IMR-90 (cell line): ENCODE measurements around the gene KCNK4. TPM values are rescaled to one million over a fixed set of nuclear protein-coding genes. Genes with fewer than 3 reads are reported as not detected.

Source experiments
- ATAC-seq: fragments of 200-7000 bp; cut with Tn5 transposase; 2 replicates; pipeline ENCODE4 v1.9.1; 2020; ENCODE audit warnings: low read depth, mild to moderate bottlenecking, moderate library complexity
- BruUV-seq: library from RNA; stranded (reverse); fragments of 400-500 nt; replicated peaks from 2 replicates; lab custom pipeline; 2021; lab: Mats Ljungman, UMichigan
- CTCF ChIA-PET: fragments of 300-600 bp; formaldehyde crosslinking; extraction: SDS; loops from one replicate; lab custom pipeline; 2021; ENCODE audit warnings: antibody characterized with exemption; lab: Yijun Ruan, JAX
- POLR2A ChIA-PET: fragments of 300-600 bp; sonication (Branson Sonifier 250); formaldehyde crosslinking; loops from one replicate; lab custom pipeline; 2022; ENCODE audit warnings: antibody characterized with exemption; ENCODE audit not compliant: unreplicated experiment; lab: Charles Lee
- DNase-seq: peaks from one replicate; pipeline ENCODE4 v3.0.0; 2013
- H2AFZ ChIP-seq: replicated peaks from 2 replicates; pipeline ENCODE3; 2013; ENCODE audit warnings: low read length, mild to moderate bottlenecking; ENCODE audit not compliant: poor library complexity
- H2AK5ac ChIP-seq: 2 replicates; pipeline ENCODE4 v1.6.1; 2013; ENCODE audit warnings: low read depth, low read length, inconsistent platforms
- H2AK9ac ChIP-seq: replicated peaks from 2 replicates; pipeline ENCODE3; 2013; ENCODE audit warnings: mild to moderate bottlenecking, low read depth, low read length, moderate library complexity; ENCODE audit not compliant: poor library complexity
- H2BK120ac ChIP-seq: 2 replicates; pipeline ENCODE4 v1.6.1; 2013; ENCODE audit warnings: low read depth, low read length, inconsistent platforms
- H2BK15ac ChIP-seq: 3 replicates; pipeline ENCODE4 v1.6.1; 2013; ENCODE audit warnings: low read depth, low read length, inconsistent platforms
- H2BK20ac ChIP-seq: 2 replicates; pipeline ENCODE4 v1.6.1; 2013; ENCODE audit warnings: low read depth, mild to moderate bottlenecking, inconsistent platforms, low read length, moderate library complexity
- H2BK5ac ChIP-seq: 2 replicates; pipeline ENCODE4 v1.6.1; 2013; ENCODE audit warnings: mild to moderate bottlenecking, low read depth, low read length, inconsistent platforms; ENCODE audit not compliant: poor library complexity, severe bottlenecking
- H3K14ac ChIP-seq: replicated peaks from 2 replicates; pipeline ENCODE4 v1.6.1; 2013; ENCODE audit warnings: low read depth, low read length, inconsistent platforms
- H3K18ac ChIP-seq: 2 replicates; pipeline ENCODE4 v1.6.1; 2013; ENCODE audit warnings: low read depth, low read length, control low read depth
- H3K23ac ChIP-seq: 2 replicates; pipeline ENCODE4 v1.6.1; 2013; ENCODE audit warnings: low read depth, low read length, inconsistent platforms
- H3K27ac ChIP-seq: 2 replicates; pipeline ENCODE4 v1.5.1; 2013; ENCODE audit warnings: mild to moderate bottlenecking, control low read depth, low read length; ENCODE audit not compliant: insufficient read depth
- H3K27me3 ChIP-seq: 2 replicates; pipeline ENCODE4 v1.6.1; 2013; ENCODE audit warnings: low read length; ENCODE audit not compliant: control insufficient read depth, insufficient read depth
- H3K36me3 ChIP-seq: 2 replicates; pipeline ENCODE4 v1.6.1; 2013; ENCODE audit warnings: low read length, mixed read lengths; ENCODE audit not compliant: control insufficient read depth, insufficient read depth
- H3K4ac ChIP-seq: 2 replicates; pipeline ENCODE4 v1.6.1; 2013; ENCODE audit warnings: low read depth, low read length, inconsistent platforms
- H3K4me1 ChIP-seq: 2 replicates; pipeline ENCODE4 v1.6.1; 2013; ENCODE audit warnings: low read length, mixed read lengths; ENCODE audit not compliant: control insufficient read depth, insufficient read depth
- H3K4me2 ChIP-seq: 2 replicates; pipeline ENCODE4 v1.6.1; 2013; ENCODE audit warnings: low read depth, mild to moderate bottlenecking, control low read depth, low read length, moderate library complexity
- H3K4me3 ChIP-seq: 2 replicates; pipeline ENCODE4 v1.5.1; 2013; ENCODE audit warnings: low read depth, mild to moderate bottlenecking, control low read depth, low read length, moderate library complexity; ENCODE audit not compliant: insufficient read depth
- H3K56ac ChIP-seq: 2 replicates; pipeline ENCODE4 v1.6.1; 2013; ENCODE audit warnings: low read length, inconsistent platforms; ENCODE audit not compliant: insufficient read depth; ENCODE audit errors: extremely low read depth
- H3K79me1 ChIP-seq, 2 experiments: 2 replicates each; pipeline ENCODE4 v1.6.1; 2013; ENCODE audit warnings: low read length in 2 of 2, inconsistent platforms in 1 of 2, low read depth in 1 of 2
- H3K9ac ChIP-seq: 2 replicates; pipeline ENCODE4 v1.6.1; 2013; ENCODE audit warnings: low read depth, low read length, control low read depth
- H3K9me1 ChIP-seq: 2 replicates; pipeline ENCODE4 v1.6.1; 2013; ENCODE audit warnings: low read length, inconsistent platforms; ENCODE audit not compliant: insufficient read depth
- H3K9me3 ChIP-seq: 2 replicates; pipeline ENCODE4 v1.6.1; 2013; ENCODE audit warnings: low read length; ENCODE audit not compliant: control insufficient read depth, insufficient read depth
- H4K20me1 ChIP-seq: 2 replicates; pipeline ENCODE4 v1.6.1; 2013; ENCODE audit warnings: low read length, inconsistent platforms; ENCODE audit not compliant: insufficient read depth
- H4K5ac ChIP-seq: 2 replicates; pipeline ENCODE4 v1.6.1; 2013; ENCODE audit warnings: mild to moderate bottlenecking, low read depth, low read length, control low read depth
- H4K8ac ChIP-seq, 2 experiments: 2 replicates each; pipeline ENCODE4 v1.6.1; 2013; ENCODE audit warnings: low read depth in 2 of 2, low read length in 2 of 2, control low read depth in 1 of 2, inconsistent platforms in 1 of 2
- H4K91ac ChIP-seq: 2 replicates; pipeline ENCODE4 v1.6.1; 2013; ENCODE audit warnings: low read depth, low read length, inconsistent platforms; ENCODE audit not compliant: insufficient read depth
- FOS ChIP-seq: fragments of 150-350 bp; IDR thresholded peaks from 2 replicates; pipeline ENCODE4 v1.6.1; 2016; ENCODE audit warnings: low read depth, low read length
- MAZ ChIP-seq: IDR thresholded peaks from 2 replicates; pipeline ENCODE4 v1.6.1; 2012; ENCODE audit warnings: low read depth, mild to moderate bottlenecking, low read length, improper control_type of control experiment, moderate library complexity, borderline replicate concordance
- MXI1 ChIP-seq: IDR thresholded peaks from 2 replicates; pipeline ENCODE4 v1.6.1; 2012; ENCODE audit warnings: low read depth, mild to moderate bottlenecking, low read length, moderate library complexity, borderline replicate concordance
- POLR2A ChIP-seq: IDR thresholded peaks from 2 replicates; pipeline ENCODE4 v1.6.1; 2012; ENCODE audit warnings: mild to moderate bottlenecking, low read depth, low read length
- SMC3 ChIP-seq: fragments of 150-350 bp; IDR thresholded peaks from 2 replicates; pipeline ENCODE4 v1.6.1; 2016; ENCODE audit warnings: low read depth, mild to moderate bottlenecking, antibody characterized with exemption, low read length, moderate library complexity
- WGBS, 2 experiments: methylation state at CpG; one replicate each; pipeline versions ENCODE4 v1.1.5 to v1.1.7; 2013; ENCODE audit warnings: missing lambda C conversion rate in 2 of 2; ENCODE audit not compliant: insufficient read length in 1 of 2; ENCODE audit errors: extremely low coverage in 2 of 2; 5-methylcytosine and 5-hydroxymethylcytosine counted together
- dilution Hi-C: fragments of 300-500 bp; cut with HindIII; formaldehyde crosslinking; loops from one replicate; pipeline ENCODE4 v1.14.3; 2018; ENCODE audit warnings: low sequenced_read_pairs; ENCODE audit not compliant: unreplicated experiment
- in situ Hi-C: fragments of 300-500 bp; cut with MboI; formaldehyde crosslinking; loops from 3 replicates; pipeline ENCODE4 v1.14.3; 2019; ENCODE audit warnings: low sequenced_read_pairs, inconsistent platforms, mixed read lengths
- intact Hi-C: fragments of 100-400 bp; cut with micrococcal nuclease; formaldehyde crosslinking; loops from 2 replicates; pipeline ENCODE4 v1.10.0; 2022
- polyA plus RNA-seq, 3 experiments: library from polyadenylated mRNA; depleted of rRNA; stranded (reverse); fragments of >200 nt; gene quantifications; 2 replicates each; pipeline ENCODE4 v1.2.3, GENCODE V29; 2012; ENCODE audit warnings: low replicate concordance in 1 of 3
- total RNA-seq: library from RNA; depleted of rRNA; stranded (reverse); fragments of >200 nt; gene quantifications from 2 replicates; pipeline ENCODE4 v1.2.3, GENCODE V29; 2012

KCNK4 gene
- total and polyA plus RNA-seq, 2 of the 4 experiments (the other 2 are of a cell fraction) = not detected

DNA sequence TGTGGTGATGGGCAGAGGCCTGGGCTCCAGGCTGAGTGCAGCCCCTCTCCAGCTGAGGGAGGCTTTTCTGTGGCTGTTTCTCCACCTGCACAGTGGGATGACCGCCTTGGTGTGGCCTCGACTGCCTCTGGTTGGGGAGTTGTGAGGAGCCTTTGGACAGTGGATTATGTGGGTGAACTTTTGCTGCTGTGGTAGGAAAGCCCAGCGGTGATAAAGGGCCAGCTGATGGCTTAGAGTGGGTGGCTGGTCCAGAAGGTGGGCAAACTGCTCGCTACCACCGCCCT is 12.9 kb downstream of the KCNK4 start:
- POLR2A ChIA-PET = no interaction called here

More for the DNA sequence above, 12.9 kb downstream of the KCNK4 start:
- 20% methylated on average over 1 of the region's 5 CpGs; no CpG with 5 or more reads in 1 of the 2 experiments for WGBS, 2 experiments
- Histone ChIP-seq H2AFZ (peak overlapping the region; percentile 94), H3K9me3 (no peaks in the 10 kb centered on the region), H3K18ac (no peak overlapping the region), H3K23ac (no peak overlapping the region; the same call in 1 of the 2 replicates), H3K79me1 (peaks cover 14 to 20% of the 10 kb centered on the region in 2 experiments; a peak in 3 of 4 replicates), H3K27ac (no peak overlapping the region), H2BK5ac (no peak overlapping the region), H4K8ac (peak overlapping the region in 1 of 2 experiments; percentile 26; a peak in 1 of 4 replicates), H4K20me1 (peaks cover 11% of the 10 kb centered on the region), H3K9me1 (no peaks in the 10 kb centered on the region), H2BK15ac (no peak overlapping the region), H2AK9ac (peak overlapping the region; percentile 71), H3K4me1 (peaks cover 12% of the 10 kb centered on the region), H2BK120ac (no peak overlapping the region), H3K27me3 (peaks cover 19% of the 10 kb centered on the region), H2AK5ac (peak overlapping the region; percentile 67; the same call in 1 of the 2 replicates), H3K4me2 (peak overlapping the region; percentile 54; the same call in 1 of the 2 replicates), H3K4ac (peak overlapping the region; percentile 49; the same call in 1 of the 2 replicates), H3K9ac (no peak overlapping the region), H4K91ac (no peak overlapping the region), H3K4me3 (no peak overlapping the region), H3K14ac (no peak overlapping the region), H3K36me3 (no peaks in the 10 kb centered on the region), H3K56ac (no peak overlapping the region), H2BK20ac (no peak overlapping the region), H4K5ac (no peak overlapping the region)
- in situ Hi-C loops (loop anchor here (5.0 kb wide), 1 partner anchor 102 kb away; no protein-coding TSS in a partner anchor), dilution Hi-C loops (no loop called here), intact Hi-C loops (loop anchor here (1.0 to 10.0 kb wide), 3 partner anchors 27 to 299 kb away; partner anchors contain the start of gene DNAJC4)
- CTCF ChIA-PET = interaction anchor here (0.9 to 1.8 kb wide), 4 partner anchors 27 to 100 kb away, joined by 4 to 13 read pairs (median 6); no protein-coding TSS in a partner anchor
- no peak for DNase-seq
- no peak for TF ChIP-seq POLR2A
- TF ChIP-seq FOS = no peak
- no peak for TF ChIP-seq MAZ
- no peak for TF ChIP-seq SMC3
- TF ChIP-seq MXI1 = no peak
- BruUV-seq = no TSS peak
- no peak for ATAC-seq
